Muscle layer of duodenum (tissue), 2 donors: ENCODE measurements around the gene ITGAD.

Experiments
- H3K27ac ChIP-seq: one replicate; pipeline ENCODE4 v1.7.0; 2013; ENCODE audit warnings: mild to moderate bottlenecking, low read length
- H3K27me3 ChIP-seq: one replicate; pipeline ENCODE4 v1.7.0; 2013; ENCODE audit warnings: low read depth, mild to moderate bottlenecking, control low read depth, low read length
- H3K36me3 ChIP-seq, 2 donors: one replicate each; pipeline ENCODE4 v1.7.0; 2013; ENCODE audit warnings: low read length in 2 of 2, control low read depth in 1 of 2, mild to moderate bottlenecking in 1 of 2; ENCODE audit not compliant: insufficient read depth in 2 of 2, control insufficient read depth in 1 of 2
- H3K4me1 ChIP-seq, 2 donors: one replicate each; pipeline ENCODE4 v1.7.0; 2013; ENCODE audit warnings: low read length in 2 of 2, mild to moderate bottlenecking in 2 of 2, control low read depth in 1 of 2, moderate library complexity in 1 of 2; ENCODE audit not compliant: insufficient read depth in 2 of 2, control insufficient read depth in 1 of 2
- H3K4me3 ChIP-seq, 2 donors: one replicate each; pipeline ENCODE4 v1.7.0; 2013; ENCODE audit warnings: low read length in 2 of 2, low read depth in 1 of 2, mild to moderate bottlenecking in 1 of 2
- H3K9me3 ChIP-seq, 2 donors: one replicate each; pipeline ENCODE4 v1.7.0; 2013; ENCODE audit warnings: low read length in 2 of 2, control low read depth in 1 of 2, mild to moderate bottlenecking in 1 of 2; ENCODE audit not compliant: control insufficient read depth in 1 of 2
- donor health status: healthy.

The ITGAD gene

DNA sequence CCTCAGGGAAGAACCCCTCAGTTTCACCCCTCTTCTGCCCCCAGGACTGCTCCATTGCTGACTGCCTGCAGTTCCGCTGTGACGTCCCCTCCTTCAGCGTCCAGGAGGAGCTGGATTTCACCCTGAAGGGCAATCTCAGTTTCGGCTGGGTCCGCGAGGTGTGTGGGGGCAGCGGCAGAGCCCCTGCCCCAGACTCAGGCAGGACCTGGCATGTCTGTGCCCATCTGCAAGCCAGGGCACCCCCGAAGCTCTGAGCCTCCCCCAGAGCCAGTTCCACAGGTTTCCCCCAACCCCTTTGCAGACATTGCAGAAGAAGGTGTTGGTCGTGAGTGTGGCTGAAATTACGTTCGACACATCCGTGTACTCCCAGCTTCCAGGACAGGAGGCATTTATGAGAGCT, 30.7 kb downstream of the ITGAD start:
- no peak overlapping the region for H3K4me3 ChIP-seq
- peaks cover 0 to 9% of the 10 kb centered on the region in 2 donors for H3K4me1 ChIP-seq
- no peaks in the 10 kb centered on the region for H3K36me3 ChIP-seq
- no peaks in the 10 kb centered on the region for H3K27me3 ChIP-seq
- no peaks in the 10 kb centered on the region for H3K9me3 ChIP-seq
- no peak overlapping the region for H3K27ac ChIP-seq

DNA sequence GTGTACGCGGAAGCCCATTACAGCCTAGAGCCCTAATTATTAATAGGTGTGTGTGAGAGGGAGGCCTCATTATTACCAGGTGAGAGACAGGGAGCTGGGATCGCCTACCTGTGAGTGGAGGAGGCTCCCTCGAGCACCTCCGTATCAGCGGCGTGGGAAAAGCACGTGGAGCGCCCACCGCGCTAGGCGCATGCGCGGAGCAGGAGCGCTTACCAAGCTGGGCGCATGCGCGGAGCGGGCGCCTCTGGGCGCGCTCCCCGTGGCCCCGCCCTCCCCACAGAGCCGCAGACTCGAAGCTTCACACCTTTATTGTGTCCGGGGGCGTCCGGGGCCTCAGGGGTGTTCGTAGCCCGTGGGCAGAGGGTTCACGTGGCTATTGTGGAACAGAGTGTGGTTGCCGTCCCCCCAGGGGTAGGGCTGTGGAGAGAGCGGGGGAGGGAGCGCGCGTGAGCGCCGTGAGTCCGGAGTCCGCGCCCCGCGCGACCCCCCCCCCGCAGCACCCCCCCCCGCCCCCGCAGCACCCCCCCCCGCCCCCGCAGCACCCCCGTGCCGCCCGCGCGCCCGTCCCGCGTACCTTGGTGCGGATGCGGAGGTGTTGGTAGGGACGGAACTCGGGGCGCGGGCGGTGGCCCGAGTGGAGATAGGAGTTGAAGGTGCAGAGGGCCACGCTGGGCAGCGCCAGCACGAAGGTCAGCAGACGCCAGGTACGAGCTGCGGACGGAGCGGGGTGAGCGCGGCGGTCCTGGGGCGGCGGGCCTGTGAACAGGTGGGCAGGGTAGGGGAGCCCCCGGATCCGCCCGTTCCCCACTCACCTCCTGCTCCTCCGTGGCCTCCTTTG, 34.5 kb downstream of the ITGAD start:
- H3K27ac ChIP-seq: no peak overlapping the region
- no peaks in the 10 kb centered on the region for H3K27me3 ChIP-seq
- no peaks in the 10 kb centered on the region for H3K9me3 ChIP-seq
- peaks cover 0 to 9% of the 10 kb centered on the region in 2 donors for H3K4me1 ChIP-seq
- H3K4me3 ChIP-seq: peak overlapping the region; percentile 37 to 55
- no peaks in the 10 kb centered on the region for H3K36me3 ChIP-seq

DNA sequence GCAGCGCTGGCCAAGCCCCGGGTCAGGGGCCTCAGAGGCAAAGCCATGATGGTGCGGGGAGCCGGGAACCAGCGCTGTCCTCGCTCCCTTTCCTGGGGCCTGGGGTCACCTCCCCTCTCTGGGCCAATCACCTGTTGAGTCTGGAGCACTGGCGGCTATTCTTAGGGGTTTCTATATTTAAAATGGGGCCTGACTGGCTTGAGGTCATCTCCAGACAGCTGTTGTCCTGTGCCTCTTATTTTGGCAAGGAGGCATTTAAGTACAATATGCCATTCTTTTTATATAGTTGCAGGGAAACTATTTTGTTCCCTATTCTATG, 35.1 kb downstream of the ITGAD start, which contains the start of gene COX6A2:
TSS of gene COX6A2 (minus strand) at position 82 of the 319 bp plus-strand sequence. CDS start at position 47, 35 bp downstream.
- H3K36me3 ChIP-seq: no peaks in the 10 kb centered on the region
- H3K4me1 ChIP-seq: peaks cover 0 to 9% of the 10 kb centered on the region in 2 donors
- no peaks in the 10 kb centered on the region for H3K9me3 ChIP-seq
- no peaks in the 10 kb centered on the region for H3K27me3 ChIP-seq
- H3K27ac ChIP-seq: no peak within 1 kb of the TSS
- H3K4me3 ChIP-seq: peak within 1 kb of the TSS; percentile 37 to 55

DNA sequence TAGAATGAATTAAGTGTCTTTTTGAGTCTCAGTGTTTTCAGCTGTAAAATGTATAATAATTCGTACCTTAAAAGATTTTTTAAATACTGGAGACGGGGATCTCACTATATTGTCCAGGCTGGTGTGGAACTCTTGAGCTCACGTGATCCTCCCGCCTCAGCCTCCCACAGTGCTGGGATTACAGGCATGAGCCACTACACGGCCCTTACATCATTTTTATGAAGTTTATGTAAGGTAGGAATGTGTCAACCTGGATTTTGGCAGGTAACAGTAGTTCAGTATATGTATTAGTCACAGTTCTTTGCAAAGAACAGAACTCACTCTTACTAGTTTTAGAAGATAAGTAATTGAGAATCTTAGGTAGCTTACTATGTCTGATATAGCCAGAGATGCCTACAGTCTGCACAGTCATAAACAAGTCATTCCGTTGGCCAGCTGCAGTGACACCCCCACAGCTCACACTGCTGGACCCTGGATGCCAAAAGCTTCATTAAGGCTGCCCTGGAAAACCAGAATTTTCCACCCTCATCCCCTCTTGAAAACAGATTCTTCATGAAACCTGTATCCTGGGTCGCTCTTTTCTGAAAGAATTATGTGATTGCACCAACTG, 35.6 kb downstream of the ITGAD start:
- Histone ChIP-seq H3K4me3 (no peak overlapping the region), H3K36me3 (no peaks in the 10 kb centered on the region), H3K9me3 (no peaks in the 10 kb centered on the region), H3K27ac (no peak overlapping the region), H3K27me3 (no peaks in the 10 kb centered on the region), H3K4me1 (peaks cover 0 to 9% of the 10 kb centered on the region in 2 donors)

DNA sequence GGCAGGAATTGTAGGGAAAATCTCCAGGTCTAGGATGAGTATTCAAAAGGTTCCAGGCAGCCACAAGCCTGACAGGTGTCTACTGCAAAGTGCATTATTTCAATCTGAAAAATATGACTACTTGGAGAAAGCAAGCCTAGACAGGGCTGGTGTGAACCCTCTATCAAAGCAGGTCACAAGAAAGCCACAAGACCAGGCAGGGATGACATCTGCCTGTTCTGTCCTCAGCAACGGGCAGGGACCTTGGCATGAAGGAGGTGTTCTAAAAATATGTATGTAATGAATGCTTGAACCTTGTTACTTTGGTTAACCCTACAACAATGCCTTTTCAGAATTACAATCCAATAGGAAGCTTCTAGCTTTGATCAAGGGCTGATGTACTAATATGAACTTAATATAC, 36.2 kb downstream of the ITGAD start:
- Histone ChIP-seq H3K27ac (no peak overlapping the region), H3K4me3 (no peak overlapping the region), H3K9me3 (no peaks in the 10 kb centered on the region), H3K36me3 (no peaks in the 10 kb centered on the region), H3K4me1 (peaks cover 0 to 9% of the 10 kb centered on the region in 2 donors), H3K27me3 (no peaks in the 10 kb centered on the region)

DNA sequence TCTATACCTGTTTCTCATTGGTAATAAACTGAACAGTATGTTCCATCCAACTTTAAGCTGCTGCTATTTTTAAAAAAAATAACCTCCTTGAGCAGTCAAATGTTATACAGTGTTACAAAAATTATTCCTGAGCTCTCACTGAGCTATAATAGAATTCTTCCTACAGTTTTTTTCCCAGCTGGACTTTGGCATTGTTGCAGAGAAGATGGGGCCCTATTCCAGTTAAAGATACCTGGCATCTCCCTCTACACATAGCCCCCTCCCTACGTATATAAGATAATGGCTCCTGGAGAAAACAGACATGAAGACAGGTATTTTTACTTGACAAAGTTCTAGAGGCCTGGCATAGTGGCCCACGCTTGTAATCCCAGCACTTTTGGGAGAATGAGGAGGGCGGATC, 36.7 kb downstream of the ITGAD start:
- H3K4me3 ChIP-seq: no peak overlapping the region
- no peaks in the 10 kb centered on the region for H3K36me3 ChIP-seq
- no peaks in the 10 kb centered on the region for H3K9me3 ChIP-seq
- no peak overlapping the region for H3K27ac ChIP-seq
- no peaks in the 10 kb centered on the region for H3K27me3 ChIP-seq
- peaks cover 0 to 9% of the 10 kb centered on the region in 2 donors for H3K4me1 ChIP-seq

DNA sequence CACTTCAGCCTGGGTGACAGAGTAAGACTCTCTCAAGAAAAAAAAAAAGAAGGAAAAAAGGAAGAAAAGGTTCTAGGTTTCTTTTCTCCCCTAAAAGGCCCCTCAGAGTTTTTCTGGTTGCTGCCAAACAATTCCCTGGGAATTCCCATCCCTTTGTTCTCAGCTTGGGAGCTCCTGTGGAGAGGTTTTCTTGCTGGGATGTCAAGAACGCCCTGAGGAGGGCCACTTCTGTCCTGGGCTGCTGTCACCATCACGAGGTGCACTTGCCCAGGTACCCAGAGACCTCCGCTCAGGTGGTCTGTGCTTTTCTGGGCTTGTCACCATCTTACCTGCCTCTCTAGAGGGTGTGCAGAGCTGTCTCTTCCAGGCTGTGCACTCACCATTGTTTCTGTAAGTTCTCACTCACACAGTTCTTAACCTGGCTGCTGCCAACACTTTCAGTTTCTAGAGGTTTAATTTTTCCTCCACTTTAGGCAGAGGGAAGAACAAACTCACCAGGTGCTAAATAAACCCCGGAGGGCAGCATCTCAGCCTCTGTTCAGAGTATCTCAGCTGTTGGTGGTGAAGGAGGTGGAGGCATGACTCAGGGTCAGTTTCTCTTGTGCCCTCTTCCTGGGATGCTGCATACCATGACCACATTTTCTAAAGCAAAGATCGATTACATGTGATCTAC, 37.4 kb downstream of the ITGAD start:
- Histone ChIP-seq H3K4me3 (no peak overlapping the region), H3K36me3 (no peaks in the 10 kb centered on the region), H3K27me3 (no peaks in the 10 kb centered on the region), H3K4me1 (peaks cover 0 to 9% of the 10 kb centered on the region in 2 donors), H3K9me3 (no peaks in the 10 kb centered on the region), H3K27ac (no peak overlapping the region)

DNA sequence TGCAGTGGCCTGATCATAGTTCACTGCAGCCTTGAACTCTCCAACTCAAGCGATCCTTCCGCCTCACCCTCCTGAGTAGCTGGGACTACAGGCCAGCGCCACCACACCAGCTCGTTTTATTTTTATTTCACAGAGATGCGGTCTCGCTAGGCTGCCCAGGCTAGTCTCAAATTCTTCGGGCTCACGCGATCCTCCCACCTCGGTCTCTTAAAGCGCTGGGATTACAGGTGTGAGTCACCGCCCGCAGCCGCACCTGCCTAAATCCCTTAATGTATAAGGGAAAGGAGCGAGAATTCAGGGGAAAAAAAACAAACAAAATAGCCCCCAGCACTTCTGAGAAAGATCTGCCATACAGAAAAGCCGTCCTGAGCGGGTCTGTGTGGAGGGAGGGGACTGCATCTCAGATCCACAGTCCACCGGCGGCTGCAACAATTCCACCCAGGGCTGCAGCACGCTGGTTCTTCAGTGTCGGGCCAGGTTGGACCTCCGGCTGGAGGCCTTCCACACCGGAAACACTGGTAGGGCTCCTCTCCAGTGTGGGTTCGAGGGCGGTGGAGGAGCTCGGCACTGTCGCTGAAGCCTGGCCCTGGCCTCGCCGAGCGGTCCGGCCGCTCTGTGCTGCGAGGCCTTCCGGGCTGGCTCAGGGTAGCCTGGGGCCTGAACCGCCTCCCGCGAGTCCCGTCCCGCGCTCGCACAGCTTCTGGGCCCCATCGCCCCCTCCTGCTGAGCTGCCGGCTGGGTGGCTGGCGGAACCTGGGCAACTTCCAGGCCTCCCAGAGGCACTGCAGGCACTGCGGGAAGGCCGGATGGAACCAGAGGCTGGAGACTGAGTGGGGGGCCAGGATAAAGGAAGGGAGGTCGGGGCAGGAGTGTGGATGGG, 42.4 kb downstream of the ITGAD start:
- H3K4me1 ChIP-seq: no peaks in the 10 kb centered on the region
- H3K27me3 ChIP-seq: no peaks in the 10 kb centered on the region
- H3K9me3 ChIP-seq: no peaks in the 10 kb centered on the region
- no peaks in the 10 kb centered on the region for H3K36me3 ChIP-seq
- H3K4me3 ChIP-seq: no peak overlapping the region
- no peak overlapping the region for H3K27ac ChIP-seq

DNA sequence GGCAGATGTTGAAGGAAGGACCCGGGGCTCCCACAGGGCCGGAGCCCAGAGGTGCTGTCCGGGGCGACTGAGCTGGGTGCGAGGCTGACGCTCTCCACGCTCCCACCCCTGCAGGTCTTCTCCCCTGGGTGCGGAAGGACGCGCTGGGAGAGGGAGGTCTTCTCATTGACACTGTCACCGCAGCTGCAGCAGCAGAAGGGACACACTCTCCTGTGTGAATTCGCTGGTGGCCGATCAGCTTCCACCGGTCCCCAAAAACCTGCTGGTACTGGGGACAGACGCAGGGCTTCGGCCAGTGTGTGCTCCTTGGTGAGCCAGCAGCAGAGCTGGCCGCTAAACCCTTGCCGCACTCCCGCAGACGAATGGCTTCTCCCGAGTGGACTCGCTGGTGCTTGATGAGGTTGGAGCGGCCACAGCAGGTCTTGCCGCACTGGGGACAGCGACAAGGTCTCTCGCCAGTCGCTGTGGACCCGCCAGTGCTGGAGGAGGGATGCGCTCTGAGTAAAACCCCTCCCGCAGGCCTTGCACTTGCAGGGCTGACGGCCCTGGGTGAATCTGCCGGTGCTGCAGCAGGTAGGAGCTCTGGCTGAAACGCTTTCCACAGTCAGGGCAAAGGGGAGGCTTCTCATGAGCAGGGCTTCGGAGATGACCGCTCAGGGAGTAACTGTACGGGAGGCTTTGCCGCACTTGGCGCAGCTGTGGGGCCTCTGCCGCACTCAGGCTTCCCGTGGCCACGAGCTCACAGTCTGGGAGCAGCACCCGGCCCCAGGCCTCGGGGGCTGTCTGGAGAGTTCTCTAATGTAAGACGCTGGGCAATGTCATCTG, 43.3 kb downstream of the ITGAD start:
- no peak overlapping the region for H3K4me3 ChIP-seq
- H3K36me3 ChIP-seq: no peaks in the 10 kb centered on the region
- H3K27me3 ChIP-seq: no peaks in the 10 kb centered on the region
- no peaks in the 10 kb centered on the region for H3K4me1 ChIP-seq
- no peak overlapping the region for H3K27ac ChIP-seq
- H3K9me3 ChIP-seq: no peaks in the 10 kb centered on the region

DNA sequence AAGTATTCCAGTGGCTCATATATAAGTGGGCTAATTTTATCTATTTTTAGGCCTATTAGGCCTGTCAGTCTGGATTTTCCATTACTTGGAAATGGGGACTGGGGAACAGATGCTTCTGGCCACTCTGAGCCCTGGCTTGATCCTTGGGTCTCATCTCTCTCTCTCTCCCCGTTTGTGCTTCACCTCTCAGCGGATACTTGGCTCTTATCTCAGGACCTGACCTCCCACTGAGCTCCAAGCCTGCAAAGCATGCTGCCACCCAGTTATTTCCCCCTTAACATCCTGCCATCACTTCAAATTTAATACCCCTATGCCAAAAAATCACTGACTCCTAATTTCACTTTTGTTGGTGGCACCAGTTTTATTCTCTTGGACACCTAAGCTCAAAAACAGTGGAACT, 45.3 kb downstream of the ITGAD start:
- no peak overlapping the region for H3K4me3 ChIP-seq
- no peaks in the 10 kb centered on the region for H3K36me3 ChIP-seq
- no peak overlapping the region for H3K27ac ChIP-seq

More for the DNA sequence above, 45.3 kb downstream of the ITGAD start:
- Histone ChIP-seq H3K27me3 (no peaks in the 10 kb centered on the region), H3K9me3 (no peaks in the 10 kb centered on the region), H3K4me1 (no peaks in the 10 kb centered on the region)
